ENCODE data around the gene MTMR4. TPM values are rescaled to one million over a fixed set of nuclear protein-coding genes. Genes with fewer than 3 reads are reported as not detected.
A peak's percentile ranks its signal among the peaks of the same experiment; 100 is the strongest.

MTMR4 gene
- total RNA-seq, 3 donors from 2014 or later: 35.7 to 53.6 (median 42.7) TPM

DNA sequence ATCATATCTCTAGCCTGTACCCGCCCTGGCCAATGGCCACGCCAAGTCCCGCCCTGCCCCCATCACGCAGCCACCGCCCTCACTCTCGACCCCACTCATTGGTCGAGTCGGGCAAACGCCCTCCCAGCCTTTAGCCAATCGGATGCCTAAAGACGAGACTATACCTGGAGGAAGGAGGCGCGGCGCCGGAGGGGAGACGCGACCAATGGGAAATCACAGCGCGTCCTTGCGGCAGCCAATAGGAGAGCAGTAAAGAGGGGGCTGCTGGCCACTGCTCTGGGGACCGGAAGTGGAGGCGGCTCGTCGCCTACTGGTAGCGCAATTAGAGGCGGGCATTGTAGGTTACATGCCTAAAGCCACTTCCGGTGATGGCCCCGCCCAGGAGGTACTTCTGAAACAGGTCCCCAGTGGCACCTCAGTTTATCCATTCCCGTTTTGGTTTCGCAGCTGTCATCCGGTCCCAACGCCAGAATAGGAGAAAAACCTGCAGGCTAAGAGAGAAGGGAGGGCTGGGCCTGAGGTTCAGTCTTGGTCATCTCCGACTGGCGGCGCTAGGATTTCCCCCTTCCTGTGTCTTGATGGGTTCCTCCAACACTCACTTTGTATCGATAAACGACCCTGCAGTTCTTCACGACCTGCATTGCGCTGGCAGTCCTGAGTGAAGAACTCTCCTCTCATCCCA lies 3.6 kb upstream of the MTMR4 start:
- Histone ChIP-seq H3K27me3 (no peaks in the 10 kb centered on the region), H3K36me3 (no peaks in the 10 kb centered on the region), H3K27ac (peak overlapping the region; percentile 96 to 98), H3K9me3 (no peaks in the 10 kb centered on the region), H3K4me1 (peaks cover 3 to 14% of the 10 kb centered on the region in 2 donors), H3K4me3 (peak overlapping the region; percentile 57 to 78 (median 77))
- TF ChIP-seq, protein P1, sequence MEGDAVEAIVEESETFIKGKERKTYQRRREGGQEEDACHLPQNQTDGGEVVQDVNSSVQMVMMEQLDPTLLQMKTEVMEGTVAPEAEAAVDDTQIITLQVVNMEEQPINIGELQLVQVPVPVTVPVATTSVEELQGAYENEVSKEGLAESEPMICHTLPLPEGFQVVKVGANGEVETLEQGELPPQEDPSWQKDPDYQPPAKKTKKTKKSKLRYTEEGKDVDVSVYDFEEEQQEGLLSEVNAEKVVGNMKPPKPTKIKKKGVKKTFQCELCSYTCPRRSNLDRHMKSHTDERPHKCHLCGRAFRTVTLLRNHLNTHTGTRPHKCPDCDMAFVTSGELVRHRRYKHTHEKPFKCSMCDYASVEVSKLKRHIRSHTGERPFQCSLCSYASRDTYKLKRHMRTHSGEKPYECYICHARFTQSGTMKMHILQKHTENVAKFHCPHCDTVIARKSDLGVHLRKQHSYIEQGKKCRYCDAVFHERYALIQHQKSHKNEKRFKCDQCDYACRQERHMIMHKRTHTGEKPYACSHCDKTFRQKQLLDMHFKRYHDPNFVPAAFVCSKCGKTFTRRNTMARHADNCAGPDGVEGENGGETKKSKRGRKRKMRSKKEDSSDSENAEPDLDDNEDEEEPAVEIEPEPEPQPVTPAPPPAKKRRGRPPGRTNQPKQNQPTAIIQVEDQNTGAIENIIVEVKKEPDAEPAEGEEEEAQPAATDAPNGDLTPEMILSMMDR (IDR thresholded peaks at IDR 0.05): no peak
- peak; percentile 15 for TF ChIP-seq POLR2A (IDR thresholded peaks at IDR 0.05)
- TF ChIP-seq POLR2AphosphoS5 (IDR thresholded peaks at IDR 0.05): peak; percentile 62 to 76 (median 75)
- DNase-seq (ENCODE audit: low spot score in 2 of 2): peak; percentile 100
- intact Hi-C loops (cut with DNase I; ENCODE audit: low total_unique reads): no loop called here

DNA sequence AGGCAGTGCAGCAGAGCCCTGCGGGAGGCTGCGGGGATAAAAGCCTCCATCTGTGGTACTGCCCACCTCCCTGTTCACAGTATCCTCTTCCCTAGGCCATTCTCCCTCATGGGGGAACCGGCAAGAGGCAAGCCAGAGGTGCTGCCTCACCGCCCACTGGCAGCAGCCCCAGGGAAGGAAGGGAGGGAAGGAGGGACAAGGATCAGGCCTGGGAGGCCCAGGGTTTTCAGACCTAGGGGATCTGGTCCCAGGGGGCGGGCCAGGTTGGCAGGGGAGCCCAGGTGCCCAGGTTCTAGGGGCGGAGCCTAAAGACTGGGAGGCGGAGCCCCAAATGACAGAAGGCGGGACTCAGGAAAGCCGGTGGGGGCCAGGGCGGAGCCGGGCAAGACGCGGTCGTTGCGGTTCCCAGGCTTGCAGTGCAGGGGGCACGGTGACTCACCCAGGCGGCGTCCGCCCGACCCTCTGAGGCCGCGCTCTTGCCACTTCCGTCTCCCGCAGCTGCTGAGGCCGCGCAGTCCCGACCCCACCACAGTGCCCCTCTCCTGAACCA lies 3.0 kb upstream of the MTMR4 start:
- peak in 1 of 3 donors; percentile 12 for TF ChIP-seq POLR2AphosphoS5 (IDR thresholded peaks at IDR 0.05)
- peak; percentile 10 for TF ChIP-seq POLR2A (IDR thresholded peaks at IDR 0.05)
- TF ChIP-seq, protein P1 (IDR thresholded peaks at IDR 0.05): no peak
- Histone ChIP-seq H3K4me3 (peak overlapping the region; percentile 57 to 78 (median 77)), H3K36me3 (no peaks in the 10 kb centered on the region), H3K27ac (peak overlapping the region; percentile 96 to 98), H3K27me3 (no peaks in the 10 kb centered on the region), H3K4me1 (peaks cover 3 to 14% of the 10 kb centered on the region in 2 donors), H3K9me3 (no peaks in the 10 kb centered on the region)
- no peak for DNase-seq (ENCODE audit: low spot score in 2 of 2)
- intact Hi-C loops (cut with DNase I; ENCODE audit: low total_unique reads): no loop called here

DNA sequence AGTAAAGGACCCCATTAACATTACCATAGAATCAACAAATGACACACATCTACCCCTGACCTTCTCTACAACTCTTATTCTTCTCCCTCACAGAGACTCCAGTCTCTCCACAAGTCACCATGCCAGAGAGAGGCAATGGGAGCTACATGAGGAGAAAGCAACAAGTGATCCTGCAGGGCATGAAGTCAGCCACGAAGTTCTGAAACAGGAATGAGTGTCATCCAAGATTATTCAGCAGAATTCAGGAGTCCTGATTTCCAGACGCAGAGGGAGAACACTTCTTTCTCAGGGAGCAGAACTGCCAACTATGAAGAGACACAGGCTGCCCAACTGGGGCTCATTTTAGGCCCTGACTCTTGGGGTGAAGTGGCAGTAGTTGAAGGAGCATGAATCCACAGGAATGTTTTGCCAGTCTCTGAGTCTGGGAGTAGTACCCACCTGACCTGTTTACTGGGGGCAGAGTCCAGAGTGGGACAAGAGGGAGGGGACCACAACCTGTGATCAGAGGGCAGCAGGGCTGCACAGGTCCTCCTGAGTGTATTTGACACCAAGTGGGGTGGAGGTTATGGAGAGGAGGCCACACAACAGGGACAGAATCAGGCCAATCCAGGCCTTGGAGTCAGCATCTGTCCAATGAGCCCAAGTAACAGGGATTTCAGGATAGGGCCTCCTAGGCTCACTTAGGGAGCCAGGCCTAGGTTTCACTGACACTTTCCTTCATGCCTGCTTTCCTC lies 2.4 kb upstream of the MTMR4 start:
- no peaks in the 10 kb centered on the region for H3K9me3 ChIP-seq
- peak overlapping the region; percentile 96 to 98 for H3K27ac ChIP-seq
- peaks cover 3 to 14% of the 10 kb centered on the region in 2 donors for H3K4me1 ChIP-seq
- intact Hi-C loops (cut with DNase I; ENCODE audit: low total_unique reads): no loop called here
- DNase-seq (ENCODE audit: low spot score in 2 of 2): no peak
- H3K36me3 ChIP-seq: no peaks in the 10 kb centered on the region
- H3K4me3 ChIP-seq: peak overlapping the region; percentile 57 to 78 (median 77)
- TF ChIP-seq, protein P1 (IDR thresholded peaks at IDR 0.05): no peak
- TF ChIP-seq POLR2A (IDR thresholded peaks at IDR 0.05) (no peak), POLR2AphosphoS5 (IDR thresholded peaks at IDR 0.05) (no peak)
- H3K27me3 ChIP-seq: no peaks in the 10 kb centered on the region

DNA sequence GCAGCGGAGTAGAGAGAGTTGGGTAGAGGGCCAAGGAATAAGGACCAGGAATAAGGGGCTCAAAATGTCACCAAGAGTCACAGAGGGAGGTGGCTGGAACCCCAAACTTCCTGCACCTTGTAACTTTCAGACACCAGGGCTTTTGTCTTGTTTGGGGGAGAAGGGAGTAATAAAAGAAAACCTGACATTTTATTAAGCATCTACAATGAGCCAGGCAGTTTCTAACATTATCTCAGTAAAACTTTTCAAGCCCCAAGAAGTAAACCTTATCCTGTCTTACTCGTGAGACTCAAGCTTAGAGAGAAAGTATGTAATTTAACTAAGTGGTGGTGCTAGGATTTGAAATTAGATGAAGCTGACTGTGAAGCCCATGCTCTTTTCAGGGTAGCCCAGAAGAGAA lies 848 bp upstream of the MTMR4 start:
- no peak for DNase-seq (ENCODE audit: low spot score in 2 of 2)
- peaks cover 3 to 14% of the 10 kb centered on the region in 2 donors for H3K4me1 ChIP-seq
- no peaks in the 10 kb centered on the region for H3K9me3 ChIP-seq
- TF ChIP-seq POLR2A (IDR thresholded peaks at IDR 0.05): no peak
- no peak for TF ChIP-seq POLR2AphosphoS5 (IDR thresholded peaks at IDR 0.05)
- TF ChIP-seq, protein P1 (IDR thresholded peaks at IDR 0.05): no peak
- no peaks in the 10 kb centered on the region for H3K36me3 ChIP-seq
- H3K4me3 ChIP-seq: no peak overlapping the region
- peak overlapping the region; percentile 90 to 94 for H3K27ac ChIP-seq
- intact Hi-C loops (cut with DNase I; ENCODE audit: low total_unique reads): no loop called here
- no peaks in the 10 kb centered on the region for H3K27me3 ChIP-seq

DNA sequence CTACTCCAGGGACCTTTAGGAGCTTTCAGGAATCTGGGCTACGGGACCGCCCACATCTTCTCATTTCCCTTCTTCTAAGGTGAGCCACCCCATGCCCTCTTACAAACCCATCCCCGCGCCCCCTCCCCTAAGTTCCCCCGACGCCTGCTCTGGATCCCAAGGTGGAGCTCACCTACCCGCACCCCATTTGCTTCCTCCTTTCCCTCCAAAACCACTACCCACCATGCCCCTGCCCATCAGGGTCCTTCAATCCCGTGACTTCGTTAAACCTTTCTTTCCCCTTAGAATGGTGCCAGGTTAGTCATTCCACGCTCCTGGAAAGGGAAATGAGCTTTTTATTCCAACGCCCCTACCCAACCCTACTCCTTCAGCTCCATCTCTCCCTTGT lies 326 bp upstream of the MTMR4 start:
- Histone ChIP-seq H3K4me1 (peaks cover 3 to 14% of the 10 kb centered on the region in 2 donors), H3K36me3 (no peaks in the 10 kb centered on the region), H3K4me3 (peak overlapping the region; percentile 57 to 93 (median 78)), H3K27ac (peak overlapping the region; percentile 90 to 94), H3K27me3 (no peaks in the 10 kb centered on the region), H3K9me3 (no peaks in the 10 kb centered on the region)
- intact Hi-C loops (cut with DNase I; ENCODE audit: low total_unique reads): no loop called here
- TF ChIP-seq, protein P1 (IDR thresholded peaks at IDR 0.05): no peak
- TF ChIP-seq POLR2A (IDR thresholded peaks at IDR 0.05) (no peak), POLR2AphosphoS5 (IDR thresholded peaks at IDR 0.05) (no peak)
- no peak for DNase-seq (ENCODE audit: low spot score in 2 of 2)

All from breast epithelium (tissue), 4 donors.